ENCODE data around the gene DNAL1. TPM values are rescaled to one million over a fixed set of nuclear protein-coding genes. Genes with fewer than 3 reads are reported as not detected.

Gene DNAL1
- polyA plus RNA-seq, 1 of the 3 experiments (the other 2 are of a cell fraction), result 2.6 TPM

GRCh38 chr14:73720636-73721035, 75.8 kb downstream of the DNAL1 start:
- no peaks in the 10 kb centered on the region for H3K9me3 ChIP-seq
- no peaks in the 10 kb centered on the region for H3K27me3 ChIP-seq (ENCODE audit: insufficient read depth)
- H3K36me3 ChIP-seq (replicated peaks in 1 of 2; ENCODE audit: control insufficient read depth in 1 of 2, insufficient read depth in 2 of 2, low read length in 1 of 2), result peaks cover 42 to 48% of the 10 kb centered on the region in 2 experiments
- CTCF ChIA-PET, result interaction anchor here (0.8 to 2.2 kb wide), 7 partner anchors 8 to 107 kb away, joined by 3 to 13 read pairs (median 3); no protein-coding TSS in a partner anchor
- no peak overlapping the region for H3K4me3 ChIP-seq (ENCODE audit: low read depth in 2 of 2, low read length in 1 of 2)
- peaks cover 14% of the 10 kb centered on the region for H3F3A ChIP-seq (replicated peaks; ENCODE audit: insufficient read depth)
- no peaks in the 10 kb centered on the region for H4K20me1 ChIP-seq (ENCODE audit: insufficient read depth)
- no peak overlapping the region for H3K9ac ChIP-seq
- H3K79me2 ChIP-seq (ENCODE audit: insufficient read depth), result no peaks in the 10 kb centered on the region
- TF ChIP-seq YY1 (IDR thresholded peaks at IDR 0.05; ENCODE audit: low read depth) (no peak), TEAD4 (IDR thresholded peaks at IDR 0.05; ENCODE audit: borderline replicate concordance, insufficient read depth) (no peak), MXI1 (IDR thresholded peaks at IDR 0.05; ENCODE audit: low read depth, low read length) (no peak), GATA2 (CRISPR knock-in tag; IDR thresholded peaks at IDR 0.05) (no peak), RCOR1 (IDR thresholded peaks at IDR 0.05; ENCODE audit: low read length) (peak; percentile 93), ELF1 (IDR thresholded peaks at IDR 0.05) (no peak), POLR2AphosphoS5 (IDR thresholded peaks at IDR 0.05; ENCODE audit: low read depth, low read length) (no peak), TAF1 (IDR thresholded peaks at IDR 0.05; ENCODE audit: borderline replicate concordance, low read depth, low read length) (no peak), CHD2 (IDR thresholded peaks at IDR 0.05; ENCODE audit: low read length, partially characterized antibody) (peak; percentile 28), NRF1 (IDR thresholded peaks at IDR 0.05; ENCODE audit: low read depth, low read length) (no peak), FOXJ3 (CRISPR knock-in tag; IDR thresholded peaks at IDR 0.05) (no peak), TCF12 (IDR thresholded peaks at IDR 0.05) (no peak), MAX (IDR thresholded peaks at IDR 0.05; ENCODE audit: low read depth) (no peak)
- TF ChIP-seq, protein P1, sequence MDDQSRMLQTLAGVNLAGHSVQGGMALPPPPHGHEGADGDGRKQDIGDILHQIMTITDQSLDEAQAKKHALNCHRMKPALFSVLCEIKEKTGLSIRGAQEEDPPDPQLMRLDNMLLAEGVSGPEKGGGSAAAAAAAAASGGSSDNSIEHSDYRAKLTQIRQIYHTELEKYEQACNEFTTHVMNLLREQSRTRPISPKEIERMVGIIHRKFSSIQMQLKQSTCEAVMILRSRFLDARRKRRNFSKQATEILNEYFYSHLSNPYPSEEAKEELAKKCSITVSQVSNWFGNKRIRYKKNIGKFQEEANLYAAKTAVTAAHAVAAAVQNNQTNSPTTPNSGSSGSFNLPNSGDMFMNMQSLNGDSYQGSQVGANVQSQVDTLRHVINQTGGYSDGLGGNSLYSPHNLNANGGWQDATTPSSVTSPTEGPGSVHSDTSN (IDR thresholded peaks at IDR 0.05), result no peak
- TF ChIP-seq, protein P2, sequence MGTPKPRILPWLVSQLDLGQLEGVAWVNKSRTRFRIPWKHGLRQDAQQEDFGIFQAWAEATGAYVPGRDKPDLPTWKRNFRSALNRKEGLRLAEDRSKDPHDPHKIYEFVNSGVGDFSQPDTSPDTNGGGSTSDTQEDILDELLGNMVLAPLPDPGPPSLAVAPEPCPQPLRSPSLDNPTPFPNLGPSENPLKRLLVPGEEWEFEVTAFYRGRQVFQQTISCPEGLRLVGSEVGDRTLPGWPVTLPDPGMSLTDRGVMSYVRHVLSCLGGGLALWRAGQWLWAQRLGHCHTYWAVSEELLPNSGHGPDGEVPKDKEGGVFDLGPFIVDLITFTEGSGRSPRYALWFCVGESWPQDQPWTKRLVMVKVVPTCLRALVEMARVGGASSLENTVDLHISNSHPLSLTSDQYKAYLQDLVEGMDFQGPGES (IDR thresholded peaks at IDR 0.05; ENCODE audit: low read depth, low read length), result no peak
- no peak overlapping the region for H3K27ac ChIP-seq (ENCODE audit: low read depth in 2 of 2, low read length in 1 of 2)
- POLR2A ChIA-PET, result interaction anchor here (1.2 kb wide), 1 partner anchor 166 kb away, joined by 5 read pairs; the partner anchor contains the start of gene ZNF410
- peak; percentile 71 for DNase-seq
- H3K9me2 ChIP-seq, result no peaks in the 10 kb centered on the region
- H3K4me1 ChIP-seq (ENCODE audit: control insufficient read depth in 1 of 2, insufficient read depth in 2 of 2, low read depth in 1 of 2, low read length in 1 of 2), result peaks cover 4 to 45% of the 10 kb centered on the region in 2 experiments; a peak in 3 of 4 replicates
- H2AFZ ChIP-seq (ENCODE audit: low read depth), result no peak overlapping the region
- H3K4me2 ChIP-seq, result no peak overlapping the region

DNA sequence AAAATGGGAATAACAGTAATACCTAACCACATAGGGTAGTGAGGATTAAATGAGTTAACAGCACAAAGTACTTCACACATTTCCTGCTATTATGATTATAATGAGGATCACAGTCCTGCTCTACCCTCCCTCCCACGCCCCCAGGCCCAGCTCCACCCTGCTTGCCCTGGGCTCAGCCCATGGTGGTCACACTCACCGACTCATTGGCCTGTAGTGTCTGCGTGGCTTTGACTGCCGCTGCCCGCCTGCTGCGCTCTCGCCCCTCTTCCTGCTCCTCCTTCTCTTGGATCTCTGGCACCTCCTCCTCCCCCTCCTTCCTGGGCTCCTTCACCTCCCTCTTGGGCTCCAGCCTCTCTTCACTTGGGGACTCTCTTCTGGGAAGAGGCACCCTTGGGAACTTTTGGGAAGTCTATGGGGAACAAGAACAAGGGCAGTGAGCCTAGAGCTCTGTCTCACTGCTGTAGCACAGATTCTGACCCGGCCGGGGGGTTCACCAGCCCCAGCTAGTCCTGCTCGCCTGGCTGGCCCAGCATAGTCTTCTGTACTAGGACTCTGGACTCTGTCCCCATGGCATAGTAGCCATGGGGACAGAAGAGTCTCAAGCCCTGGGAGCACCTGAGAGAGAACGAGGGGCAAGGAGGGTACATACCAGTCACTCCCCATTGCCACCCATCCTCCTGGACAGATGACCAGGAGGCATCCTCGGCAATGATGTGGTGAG, 76.5 kb downstream of the DNAL1 start:
- Histone ChIP-seq H3K4me2 (no peak overlapping the region), H3K36me3 (replicated peaks in 1 of 2; ENCODE audit: control insufficient read depth in 1 of 2, insufficient read depth in 2 of 2, low read length in 1 of 2) (peaks cover 37 to 47% of the 10 kb centered on the region in 2 experiments), H3K4me3 (ENCODE audit: low read depth in 2 of 2, low read length in 1 of 2) (no peak overlapping the region), H3K27ac (ENCODE audit: low read depth in 2 of 2, low read length in 1 of 2) (no peak overlapping the region), H3K27me3 (ENCODE audit: insufficient read depth) (no peaks in the 10 kb centered on the region), H4K20me1 (ENCODE audit: insufficient read depth) (no peaks in the 10 kb centered on the region), H3F3A (replicated peaks; ENCODE audit: insufficient read depth) (peaks cover 7% of the 10 kb centered on the region), H3K9me2 (no peaks in the 10 kb centered on the region), H3K79me2 (ENCODE audit: insufficient read depth) (no peaks in the 10 kb centered on the region), H3K4me1 (ENCODE audit: control insufficient read depth in 1 of 2, insufficient read depth in 2 of 2, low read depth in 1 of 2, low read length in 1 of 2) (peaks cover 4 to 47% of the 10 kb centered on the region in 2 experiments; a peak in 3 of 4 replicates), H3K9ac (no peak overlapping the region), H3K9me3 (no peaks in the 10 kb centered on the region), H2AFZ (ENCODE audit: low read depth) (no peak overlapping the region)
- 94% methylated on average over 12 of the region's 12 CpGs for WGBS (ENCODE audit: low lambda C conversion rate)
- ChIA-PET POLR2A (no interaction called here), CTCF (interaction anchor here (0.8 to 2.2 kb wide), 4 partner anchors 7 to 88 kb away, joined by 3 to 13 read pairs (median 3); no protein-coding TSS in a partner anchor)
- peak; percentile 16 for DNase-seq
- TF ChIP-seq TCF12 (IDR thresholded peaks at IDR 0.05), result no peak
- TF ChIP-seq EP300 (IDR thresholded peaks at IDR 0.05; ENCODE audit: borderline replicate concordance in 1 of 2, low read depth in 1 of 2, low read length in 1 of 2), result no peak
- TF ChIP-seq FOXJ3 (CRISPR knock-in tag; IDR thresholded peaks at IDR 0.05), result no peak
- TF ChIP-seq ELF1 (IDR thresholded peaks at IDR 0.05), result no peak
- TF ChIP-seq, protein P3, sequence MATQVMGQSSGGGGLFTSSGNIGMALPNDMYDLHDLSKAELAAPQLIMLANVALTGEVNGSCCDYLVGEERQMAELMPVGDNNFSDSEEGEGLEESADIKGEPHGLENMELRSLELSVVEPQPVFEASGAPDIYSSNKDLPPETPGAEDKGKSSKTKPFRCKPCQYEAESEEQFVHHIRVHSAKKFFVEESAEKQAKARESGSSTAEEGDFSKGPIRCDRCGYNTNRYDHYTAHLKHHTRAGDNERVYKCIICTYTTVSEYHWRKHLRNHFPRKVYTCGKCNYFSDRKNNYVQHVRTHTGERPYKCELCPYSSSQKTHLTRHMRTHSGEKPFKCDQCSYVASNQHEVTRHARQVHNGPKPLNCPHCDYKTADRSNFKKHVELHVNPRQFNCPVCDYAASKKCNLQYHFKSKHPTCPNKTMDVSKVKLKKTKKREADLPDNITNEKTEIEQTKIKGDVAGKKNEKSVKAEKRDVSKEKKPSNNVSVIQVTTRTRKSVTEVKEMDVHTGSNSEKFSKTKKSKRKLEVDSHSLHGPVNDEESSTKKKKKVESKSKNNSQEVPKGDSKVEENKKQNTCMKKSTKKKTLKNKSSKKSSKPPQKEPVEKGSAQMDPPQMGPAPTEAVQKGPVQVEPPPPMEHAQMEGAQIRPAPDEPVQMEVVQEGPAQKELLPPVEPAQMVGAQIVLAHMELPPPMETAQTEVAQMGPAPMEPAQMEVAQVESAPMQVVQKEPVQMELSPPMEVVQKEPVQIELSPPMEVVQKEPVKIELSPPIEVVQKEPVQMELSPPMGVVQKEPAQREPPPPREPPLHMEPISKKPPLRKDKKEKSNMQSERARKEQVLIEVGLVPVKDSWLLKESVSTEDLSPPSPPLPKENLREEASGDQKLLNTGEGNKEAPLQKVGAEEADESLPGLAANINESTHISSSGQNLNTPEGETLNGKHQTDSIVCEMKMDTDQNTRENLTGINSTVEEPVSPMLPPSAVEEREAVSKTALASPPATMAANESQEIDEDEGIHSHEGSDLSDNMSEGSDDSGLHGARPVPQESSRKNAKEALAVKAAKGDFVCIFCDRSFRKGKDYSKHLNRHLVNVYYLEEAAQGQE (IDR thresholded peaks at IDR 0.05; ENCODE audit: low read depth, low read length), result no peak
- TF ChIP-seq RFX5 (IDR thresholded peaks at IDR 0.05; ENCODE audit: low read length), result no peak
- no peak for TF ChIP-seq TAF1 (IDR thresholded peaks at IDR 0.05; ENCODE audit: borderline replicate concordance, low read depth, low read length)
- TF ChIP-seq GABPA (IDR thresholded peaks at IDR 0.05; ENCODE audit: low read depth), result no peak
- no peak for TF ChIP-seq TEAD4 (IDR thresholded peaks at IDR 0.05; ENCODE audit: borderline replicate concordance, insufficient read depth)
- no peak for TF ChIP-seq FOXM1 (IDR thresholded peaks at IDR 0.05; ENCODE audit: low read depth)
